Rectal smooth muscle tissue (tissue), 1 donor: Measurements from ENCODE around the gene FBXW4.
"Not testable (repeated sequence)": the region's sequence is repeated elsewhere in the genome, so short reads cannot be mapped to it uniquely, and the experiment has no call there.

Experiments
- H3K27ac ChIP-seq: one replicate; pipeline ENCODE4 v1.7.0; 2013; ENCODE audit warnings: low read depth, low read length, inconsistent platforms
- H3K27me3 ChIP-seq: one replicate; pipeline ENCODE4 v1.7.0; 2013; ENCODE audit warnings: low read length; ENCODE audit not compliant: control insufficient read depth, insufficient read depth
- H3K36me3 ChIP-seq: one replicate; pipeline ENCODE4 v1.7.0; 2013; ENCODE audit warnings: low read length; ENCODE audit not compliant: control insufficient read depth, insufficient read depth
- H3K4me1 ChIP-seq: one replicate; pipeline ENCODE4 v1.7.0; 2013; ENCODE audit warnings: low read length; ENCODE audit not compliant: control insufficient read depth, insufficient read depth
- H3K4me3 ChIP-seq: one replicate; pipeline ENCODE4 v1.7.0; 2013; ENCODE audit warnings: low read length
- H3K9ac ChIP-seq: one replicate; pipeline ENCODE4 v1.7.0; 2013; ENCODE audit warnings: low read length

FBXW4 gene

DNA sequence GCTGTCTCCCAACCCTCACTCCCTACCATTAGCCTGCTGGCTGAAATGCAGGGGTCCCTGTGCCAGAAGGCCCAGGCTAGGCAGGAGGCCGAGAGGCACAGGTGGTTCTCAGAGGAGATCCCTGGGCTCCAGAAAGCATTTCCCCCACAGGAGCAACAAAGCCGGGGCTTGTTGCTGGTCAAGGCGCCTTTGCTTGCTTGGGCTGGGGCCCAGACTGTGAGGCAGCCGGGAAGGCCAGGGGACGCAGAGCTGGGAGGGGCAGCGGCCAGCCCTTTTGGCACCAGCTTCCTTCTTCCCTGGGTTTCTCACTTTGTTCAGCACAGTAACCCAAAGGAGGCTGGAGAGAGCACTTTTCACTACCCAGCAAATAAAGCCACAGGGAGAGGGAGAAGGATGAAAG is 48.6 kb downstream of the FBXW4 start:
- Histone ChIP-seq H3K4me3 (no peak overlapping the region), H3K9ac (no peak overlapping the region), H3K27ac (no peak overlapping the region), H3K4me1 (no peaks in the 10 kb centered on the region), H3K36me3 (peaks cover 15% of the 10 kb centered on the region), H3K27me3 (no peaks in the 10 kb centered on the region)

DNA sequence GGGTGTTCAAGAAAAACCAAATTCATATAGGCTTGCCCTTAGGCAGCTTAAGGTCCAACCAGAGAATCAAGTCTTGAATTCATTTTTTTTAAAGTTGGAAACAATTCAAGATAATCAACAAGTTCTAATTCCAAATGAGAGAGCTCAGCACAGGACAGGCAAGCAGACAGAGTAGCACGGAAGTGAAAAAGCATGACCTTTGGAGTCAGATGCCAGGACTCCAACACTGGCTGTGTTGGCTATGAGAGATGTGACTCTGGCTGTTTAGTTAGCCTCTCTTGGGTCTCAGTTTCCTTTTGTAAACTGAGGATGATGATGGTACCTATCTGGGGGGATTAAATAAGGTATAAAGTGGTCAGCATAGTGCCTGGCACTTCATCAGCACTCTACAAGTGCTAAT is 49.3 kb downstream of the FBXW4 start:
- Histone ChIP-seq H3K36me3 (peaks cover 11% of the 10 kb centered on the region), H3K4me3 (no peak overlapping the region), H3K27me3 (no peaks in the 10 kb centered on the region), H3K4me1 (no peaks in the 10 kb centered on the region), H3K27ac (no peak overlapping the region), H3K9ac (no peak overlapping the region)

DNA sequence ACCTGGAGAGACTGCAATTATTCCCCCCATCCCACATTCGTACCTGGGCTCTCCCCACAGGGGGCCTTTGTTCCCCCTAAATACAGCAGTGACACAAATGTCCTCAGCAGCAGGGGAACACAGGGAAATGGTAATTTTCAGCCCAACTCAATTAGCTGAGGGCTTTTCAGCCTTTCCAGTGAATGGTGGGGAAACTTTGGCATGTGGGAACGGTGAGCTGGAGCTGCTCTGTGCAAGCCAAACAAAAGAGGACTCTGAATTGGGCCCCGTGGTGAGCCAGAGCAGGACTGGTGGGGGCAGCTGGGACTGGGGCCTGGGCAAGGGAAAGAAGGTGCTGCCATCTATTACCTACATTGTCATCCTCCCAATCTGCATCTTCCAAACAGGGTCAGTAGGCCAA is 51.0 kb downstream of the FBXW4 start:
- H3K4me3 ChIP-seq: no peak overlapping the region
- H3K9ac ChIP-seq: no peak overlapping the region
- H3K27ac ChIP-seq: no peak overlapping the region
- H3K27me3 ChIP-seq: no peaks in the 10 kb centered on the region
- H3K4me1 ChIP-seq: no peaks in the 10 kb centered on the region
- peaks cover 14% of the 10 kb centered on the region for H3K36me3 ChIP-seq

DNA sequence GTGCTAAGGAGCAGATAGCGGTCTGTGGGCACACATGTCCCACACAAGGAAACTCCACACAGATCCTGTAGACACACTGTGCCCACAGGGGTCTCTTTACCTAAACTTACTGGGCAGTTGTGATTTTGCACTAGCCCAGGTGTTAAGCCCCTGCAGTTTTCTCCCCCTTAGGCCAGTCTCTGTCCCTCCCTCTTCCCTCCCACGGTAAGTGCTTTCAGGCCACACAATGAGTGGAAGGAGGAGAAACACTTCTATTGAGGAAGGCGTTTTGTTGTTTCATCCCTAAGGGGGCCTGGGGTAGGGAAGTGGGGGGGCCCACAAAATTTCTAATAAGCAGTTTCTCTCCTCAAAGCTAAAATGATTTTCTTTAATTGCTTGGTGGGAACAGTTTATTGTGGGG is 51.4 kb downstream of the FBXW4 start:
- peaks cover 11% of the 10 kb centered on the region for H3K36me3 ChIP-seq
- H3K27me3 ChIP-seq: no peaks in the 10 kb centered on the region
- no peaks in the 10 kb centered on the region for H3K4me1 ChIP-seq
- H3K4me3 ChIP-seq: no peak overlapping the region
- H3K9ac ChIP-seq: no peak overlapping the region
- no peak overlapping the region for H3K27ac ChIP-seq

DNA sequence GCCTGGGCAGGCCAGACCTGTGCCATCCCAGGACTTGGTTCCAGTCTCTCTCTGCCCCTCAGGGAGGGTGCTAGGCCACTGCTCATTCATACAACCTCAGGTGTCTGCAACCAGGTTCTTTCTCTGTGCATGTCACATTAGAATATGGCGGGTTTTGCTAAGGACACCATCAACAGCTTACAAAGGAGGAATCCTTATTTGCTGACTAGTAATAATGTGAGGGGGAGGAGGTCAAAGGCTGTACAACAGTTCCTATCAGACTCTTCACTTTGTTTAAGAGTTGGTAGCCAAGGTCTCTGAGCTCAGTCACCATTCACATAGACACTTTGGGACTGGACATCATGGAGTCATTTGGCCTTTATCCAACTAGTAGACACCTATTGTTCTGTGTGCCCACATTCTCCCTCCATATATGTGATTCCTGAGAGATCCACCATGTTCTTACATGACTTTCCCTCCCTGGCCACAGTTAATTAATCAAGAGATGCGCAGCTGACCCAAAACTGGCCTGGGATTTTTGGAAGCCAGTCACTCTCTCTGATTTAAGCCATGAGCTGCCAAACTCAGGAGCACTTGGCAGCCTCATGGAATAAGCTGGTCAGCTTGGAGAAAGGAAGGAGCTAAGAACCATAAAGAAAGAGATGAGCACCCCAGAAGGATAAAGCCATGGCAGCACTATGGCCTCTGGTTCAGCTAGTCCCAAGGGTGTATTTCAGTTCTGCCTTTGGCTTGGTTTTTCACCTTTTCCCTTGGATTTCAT is 55.6 kb downstream of the FBXW4 start:
- no peaks in the 10 kb centered on the region for H3K4me1 ChIP-seq
- no peak overlapping the region for H3K9ac ChIP-seq
- peaks cover 6% of the 10 kb centered on the region for H3K36me3 ChIP-seq

DNA sequence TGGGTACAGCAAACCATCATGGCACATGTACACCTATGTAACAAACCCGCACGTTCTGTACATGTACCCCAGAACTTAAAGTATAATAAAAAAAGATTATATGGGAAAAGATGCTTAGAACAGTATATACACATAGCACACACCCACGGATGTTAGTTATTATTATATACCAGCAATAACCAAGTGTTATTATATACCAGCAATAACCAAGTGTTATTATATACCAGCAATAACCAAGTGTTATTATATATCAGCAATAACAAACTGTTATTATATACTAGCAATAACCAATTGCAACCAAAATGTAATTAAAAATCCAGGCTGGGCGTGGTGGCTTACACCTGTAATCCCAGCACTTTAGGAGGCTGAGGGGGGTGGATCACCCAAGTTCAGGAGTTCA is 61.5 kb downstream of the FBXW4 start:
- H3K4me3 ChIP-seq, H3K9ac ChIP-seq, H3K27me3 ChIP-seq, H3K27ac ChIP-seq, H3K4me1 ChIP-seq, H3K36me3 ChIP-seq: not testable (repeated sequence)

More for the DNA sequence above, 55.6 kb downstream of the FBXW4 start:
- Histone ChIP-seq H3K27me3 (no peaks in the 10 kb centered on the region), H3K4me3 (no peak overlapping the region), H3K27ac (no peak overlapping the region)

DNA sequence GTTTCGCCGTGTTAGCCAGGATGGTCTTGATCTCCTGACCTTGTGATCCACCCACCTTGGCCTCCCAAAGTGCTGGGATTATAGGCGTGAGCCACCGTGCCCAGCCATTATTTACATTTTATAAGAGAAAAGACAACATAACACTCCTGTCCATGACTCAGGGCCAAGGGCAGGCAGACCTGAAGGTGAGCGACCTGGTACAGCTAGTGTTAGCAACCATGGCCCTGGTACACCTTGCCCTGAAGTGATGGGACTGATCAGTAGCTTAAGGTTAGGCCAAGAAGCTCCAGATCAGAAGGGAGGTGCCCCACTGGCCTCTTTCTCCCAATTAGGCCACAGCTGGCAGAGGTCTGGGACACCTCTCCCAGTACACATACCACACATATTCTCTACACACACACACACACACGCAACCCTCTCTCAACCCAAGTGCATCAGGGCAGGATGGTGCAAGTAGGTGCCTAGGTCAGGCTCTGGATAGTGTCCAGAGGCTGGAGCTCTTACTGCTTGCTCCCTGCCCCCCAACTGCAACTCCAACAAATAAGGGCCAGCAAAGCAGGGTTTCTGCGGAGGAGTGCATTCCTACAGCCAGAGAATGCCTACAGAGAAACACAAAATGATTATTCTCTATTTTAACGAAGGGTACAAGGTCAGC is 63.0 kb downstream of the FBXW4 start:
- Histone ChIP-seq H3K27ac (no peak overlapping the region), H3K9ac (no peak overlapping the region), H3K27me3 (no peaks in the 10 kb centered on the region), H3K4me3 (no peak overlapping the region), H3K36me3 (no peaks in the 10 kb centered on the region), H3K4me1 (no peaks in the 10 kb centered on the region)

DNA sequence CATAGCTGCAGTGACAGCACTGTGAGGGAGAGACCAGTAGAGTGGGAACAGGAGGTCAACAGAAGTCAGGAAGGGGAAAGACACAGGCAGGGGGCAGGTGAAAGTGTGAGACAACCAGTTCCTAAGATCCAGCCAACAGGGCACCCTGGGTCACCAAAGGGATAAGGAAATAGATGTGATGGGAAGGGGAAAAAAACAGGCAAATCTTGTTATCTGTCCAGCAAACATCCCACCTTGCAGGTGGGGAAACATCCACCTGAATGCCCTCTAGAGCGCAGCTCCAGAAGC is 64.4 kb downstream of the FBXW4 start:
- H3K27ac ChIP-seq: no peak overlapping the region
- no peak overlapping the region for H3K9ac ChIP-seq
- no peak overlapping the region for H3K4me3 ChIP-seq
- no peaks in the 10 kb centered on the region for H3K27me3 ChIP-seq
- no peaks in the 10 kb centered on the region for H3K36me3 ChIP-seq
- no peaks in the 10 kb centered on the region for H3K4me1 ChIP-seq

DNA sequence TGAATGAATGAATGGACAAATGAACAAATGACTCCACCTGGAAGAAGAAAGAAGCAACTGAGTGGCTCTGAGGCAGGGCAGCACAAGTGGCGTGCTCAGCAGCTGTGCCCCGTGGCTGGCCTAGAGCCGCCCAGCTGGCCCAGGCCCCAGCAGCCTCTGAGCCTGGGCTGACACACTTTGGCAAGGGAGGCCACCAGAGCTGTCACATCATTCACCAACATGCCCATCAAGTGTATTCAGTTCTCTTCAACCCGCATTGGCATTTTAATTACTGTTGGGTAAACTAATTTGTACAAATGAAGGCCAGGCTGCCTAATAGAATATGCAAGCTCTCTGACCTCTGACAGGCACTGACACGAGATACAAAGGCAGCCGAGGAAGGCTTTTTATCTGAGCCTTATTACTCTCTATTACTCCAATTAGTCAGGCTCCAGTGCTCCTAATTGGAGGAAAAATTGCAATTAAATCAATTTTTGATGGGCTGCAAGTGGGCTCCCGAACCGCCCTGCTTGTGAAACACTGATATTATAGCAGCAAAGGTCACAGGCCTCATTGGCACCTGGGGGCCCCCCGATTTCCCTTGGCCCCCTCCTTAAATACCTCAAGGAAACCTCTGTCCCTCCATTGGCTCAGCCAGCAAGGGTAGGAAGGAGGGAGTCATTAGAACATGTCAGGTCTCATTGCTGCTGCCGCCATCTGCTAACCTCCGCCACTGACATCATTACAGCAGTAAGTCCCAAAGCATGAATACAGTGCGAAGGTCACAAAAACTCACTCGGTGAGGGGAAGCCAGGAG is 64.9 kb downstream of the FBXW4 start:
- no peak overlapping the region for H3K4me3 ChIP-seq
- H3K9ac ChIP-seq: no peak overlapping the region
- no peaks in the 10 kb centered on the region for H3K27me3 ChIP-seq
- no peaks in the 10 kb centered on the region for H3K4me1 ChIP-seq
- no peak overlapping the region for H3K27ac ChIP-seq
- H3K36me3 ChIP-seq: no peaks in the 10 kb centered on the region

DNA sequence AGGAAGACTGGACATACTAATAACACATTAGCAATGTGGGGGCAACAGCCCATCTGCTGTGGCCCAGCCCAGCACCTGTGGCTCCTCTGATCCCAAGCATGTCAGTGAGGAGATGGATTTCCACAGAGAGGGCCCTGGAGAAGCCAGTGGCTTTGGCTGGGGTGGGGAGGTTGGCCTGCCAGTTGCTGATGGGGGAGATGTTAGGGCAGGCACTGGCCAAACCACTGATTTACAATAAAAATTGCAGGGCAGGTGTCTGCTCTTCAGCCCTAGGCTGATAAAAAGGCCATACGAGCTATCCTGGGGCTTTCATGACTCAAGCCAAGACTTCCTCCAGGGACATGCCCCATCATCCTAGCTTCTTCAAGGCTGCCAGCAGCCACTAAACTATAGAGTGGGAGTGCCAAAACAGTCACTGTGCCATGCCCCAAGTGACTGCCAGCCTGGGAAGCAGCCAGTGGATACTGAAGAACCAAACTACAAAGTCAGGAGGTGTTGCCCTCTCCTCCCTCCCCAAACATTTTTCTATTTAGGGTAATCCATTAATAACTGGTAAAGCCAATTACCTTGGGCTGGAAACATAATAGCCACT is 69.1 kb downstream of the FBXW4 start:
- no peaks in the 10 kb centered on the region for H3K27me3 ChIP-seq
- H3K36me3 ChIP-seq: peaks cover 3% of the 10 kb centered on the region
- no peak overlapping the region for H3K9ac ChIP-seq
- no peak overlapping the region for H3K4me3 ChIP-seq
- H3K27ac ChIP-seq: no peak overlapping the region
- no peaks in the 10 kb centered on the region for H3K4me1 ChIP-seq

DNA sequence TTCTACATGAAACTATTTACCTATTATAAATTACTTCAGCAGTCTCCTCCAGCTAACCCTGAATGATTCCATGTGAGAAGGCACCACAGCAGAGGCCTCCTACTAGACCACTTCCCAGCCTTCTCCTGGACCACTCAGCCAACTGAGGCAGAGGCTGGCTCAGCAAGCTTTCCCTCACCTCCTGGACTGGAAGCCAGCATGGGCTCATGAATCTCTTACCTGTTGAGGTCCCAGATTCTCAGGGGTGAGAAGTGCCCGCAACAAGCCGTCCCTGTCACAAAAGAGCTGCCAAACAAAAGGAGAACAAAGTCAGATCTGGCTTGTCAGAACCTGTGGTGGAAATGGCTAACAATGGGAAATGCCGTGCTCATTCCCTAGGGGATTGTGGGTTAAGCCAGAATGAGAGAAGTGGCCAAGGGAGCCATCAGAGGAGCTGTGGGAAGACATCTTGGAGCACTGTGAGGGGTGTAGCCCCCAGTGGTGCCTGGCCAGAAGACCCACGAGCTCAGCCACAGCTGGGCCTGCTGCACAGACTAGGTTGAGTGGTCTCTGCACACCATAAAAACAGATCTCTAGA is 70.4 kb downstream of the FBXW4 start:
- Histone ChIP-seq H3K4me3 (no peak overlapping the region), H3K4me1 (no peaks in the 10 kb centered on the region), H3K36me3 (peaks cover 7% of the 10 kb centered on the region), H3K27me3 (no peaks in the 10 kb centered on the region), H3K27ac (no peak overlapping the region), H3K9ac (no peak overlapping the region)

DNA sequence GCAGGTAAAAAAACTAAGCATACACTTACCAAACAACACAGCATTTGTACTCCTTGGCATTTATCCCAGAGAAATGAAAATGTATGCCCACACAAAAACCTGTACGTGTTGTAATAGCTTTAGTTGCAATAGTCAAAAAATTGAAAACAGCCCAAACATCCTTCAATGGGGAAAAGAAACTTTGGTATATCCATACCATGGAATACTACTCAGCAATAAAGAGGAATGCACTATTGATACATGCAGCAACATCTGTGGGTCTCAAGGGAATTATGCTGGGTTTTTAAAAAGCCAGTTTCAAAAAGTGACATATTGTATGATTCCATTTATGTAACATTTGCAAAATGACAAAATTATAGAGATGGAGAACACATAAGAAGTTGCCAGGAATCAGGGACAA is 71.4 kb downstream of the FBXW4 start:
- Histone ChIP-seq H3K36me3 (peaks cover 7% of the 10 kb centered on the region), H3K4me3 (no peak overlapping the region), H3K4me1 (no peaks in the 10 kb centered on the region), H3K27me3 (no peaks in the 10 kb centered on the region), H3K9ac (no peak overlapping the region), H3K27ac (no peak overlapping the region)
